Measurements from ENCODE around the gene IFITM1. TPM values are rescaled to one million over a fixed set of nuclear protein-coding genes. Genes with fewer than 3 reads are reported as not detected.

IFITM1 gene
- total and polyA plus RNA-seq, 2 donors (not counting 3 experiments of a cell fraction or from before 2014, with no cell fraction given), result 11.5 to 24.6 TPM

DNA sequence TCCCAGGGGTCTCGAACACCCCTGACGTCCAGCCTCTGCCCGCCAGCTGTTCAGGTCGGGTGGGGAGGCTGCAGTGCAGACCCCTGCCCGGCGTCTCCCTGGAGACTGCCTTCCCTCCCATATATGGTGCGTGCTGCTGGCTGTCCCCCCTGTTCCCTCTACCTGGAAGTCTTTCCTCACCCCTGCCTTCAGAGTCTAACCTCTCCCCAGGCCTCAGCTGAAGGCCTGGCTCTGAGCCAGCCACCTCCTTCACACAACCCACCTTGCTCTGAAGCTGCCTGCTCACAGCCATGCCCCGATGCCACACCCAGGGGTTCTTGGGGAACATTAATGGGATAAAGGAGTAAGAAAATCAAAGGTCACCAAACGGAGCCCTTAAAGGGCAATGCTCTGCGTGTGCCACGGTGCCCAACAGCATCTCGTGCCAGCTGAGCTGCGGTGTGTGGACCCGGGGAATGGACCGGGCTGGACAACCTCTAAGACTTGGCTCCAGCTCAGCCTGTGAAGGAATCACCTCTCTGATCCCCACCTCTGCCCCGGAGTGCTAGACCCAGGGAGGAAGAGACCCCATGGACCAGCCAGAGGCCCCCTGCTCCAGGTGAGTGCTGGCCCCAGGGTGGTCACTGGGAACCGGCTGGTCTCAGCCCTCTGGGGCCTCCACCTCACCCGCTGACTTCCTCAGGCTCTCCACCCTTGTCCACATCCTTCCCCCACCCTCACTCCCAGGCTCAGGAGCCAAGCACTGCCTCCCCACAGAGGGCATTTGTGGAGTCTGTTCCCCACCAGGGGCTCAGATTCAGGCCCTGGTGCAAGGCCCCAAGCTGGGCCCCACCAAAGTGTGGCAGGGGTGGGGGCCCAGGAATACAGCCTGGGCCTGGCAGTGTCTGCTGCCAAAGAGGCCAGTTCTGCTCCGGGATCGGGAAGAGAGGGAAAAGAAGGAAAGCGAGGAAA is 35.6 kb upstream of the IFITM1 start, which contains the start of gene NLRP6:
TSS of gene NLRP6 (plus strand) at position 407 of the 951 bp plus-strand sequence. CDS start at position 570, 163 bp downstream.
- BruUV-seq (replicated peaks), result no TSS peak
- H3K4me2 ChIP-seq (ENCODE audit: insufficient read depth, low read length), result no peak within 1 kb of the TSS
- H3K36me3 ChIP-seq (ENCODE audit: control insufficient read depth in 2 of 2, extremely low read depth in 1 of 2, insufficient read depth in 2 of 2, low read length in 2 of 2), result no peaks in the 10 kb centered on the region
- intact Hi-C loops (cut with micrococcal nuclease) (no loop called here), dilution Hi-C loops (cut with MboI; ENCODE audit: extremely low pct_ligation_motif_present, low sequenced_read_pairs) (no loop called here)
- H3K27me3 ChIP-seq (ENCODE audit: control insufficient read depth in 2 of 2, insufficient read depth in 2 of 2, low read length in 2 of 2), result peaks cover 48 to 68% of the 10 kb centered on the region in 2 experiments
- no peak within 1 kb of the TSS for H3K4me3 ChIP-seq (replicated peaks in 1 of 3; ENCODE audit: insufficient read depth in 1 of 3, low read depth in 1 of 3, low read length in 3 of 3)
- no peak for FAIRE-seq
- no peaks in the 10 kb centered on the region for H3K79me2 ChIP-seq (ENCODE audit: control insufficient read depth, insufficient read depth, low read length)
- TF ChIP-seq MYC (IDR thresholded peaks at IDR 0.05; ENCODE audit: low read depth, low read length) (no peak), GATA2 (IDR thresholded peaks at IDR 0.05; ENCODE audit: insufficient read depth, insufficient read length, low read depth, low read length) (no peak), FOS (IDR thresholded peaks at IDR 0.05; ENCODE audit: borderline replicate concordance, insufficient read depth, low read length) (no peak), JUN (IDR thresholded peaks at IDR 0.05; ENCODE audit: borderline replicate concordance, insufficient read depth, insufficient read length, low read depth) (no peak), EZH2 (IDR thresholded peaks at IDR 0.05; ENCODE audit: borderline replicate concordance, low read depth, low read length, severe bottlenecking) (no peak), POLR2AphosphoS5 (IDR thresholded peaks at IDR 0.05; ENCODE audit: insufficient read depth, low read depth, low read length) (no peak), POLR2A (IDR thresholded peaks at IDR 0.05; ENCODE audit: low read depth, low read length) (no peak)
- TF ChIP-seq, protein P1, sequence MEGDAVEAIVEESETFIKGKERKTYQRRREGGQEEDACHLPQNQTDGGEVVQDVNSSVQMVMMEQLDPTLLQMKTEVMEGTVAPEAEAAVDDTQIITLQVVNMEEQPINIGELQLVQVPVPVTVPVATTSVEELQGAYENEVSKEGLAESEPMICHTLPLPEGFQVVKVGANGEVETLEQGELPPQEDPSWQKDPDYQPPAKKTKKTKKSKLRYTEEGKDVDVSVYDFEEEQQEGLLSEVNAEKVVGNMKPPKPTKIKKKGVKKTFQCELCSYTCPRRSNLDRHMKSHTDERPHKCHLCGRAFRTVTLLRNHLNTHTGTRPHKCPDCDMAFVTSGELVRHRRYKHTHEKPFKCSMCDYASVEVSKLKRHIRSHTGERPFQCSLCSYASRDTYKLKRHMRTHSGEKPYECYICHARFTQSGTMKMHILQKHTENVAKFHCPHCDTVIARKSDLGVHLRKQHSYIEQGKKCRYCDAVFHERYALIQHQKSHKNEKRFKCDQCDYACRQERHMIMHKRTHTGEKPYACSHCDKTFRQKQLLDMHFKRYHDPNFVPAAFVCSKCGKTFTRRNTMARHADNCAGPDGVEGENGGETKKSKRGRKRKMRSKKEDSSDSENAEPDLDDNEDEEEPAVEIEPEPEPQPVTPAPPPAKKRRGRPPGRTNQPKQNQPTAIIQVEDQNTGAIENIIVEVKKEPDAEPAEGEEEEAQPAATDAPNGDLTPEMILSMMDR (IDR thresholded peaks at IDR 0.05; ENCODE audit: extremely low read depth in 1 of 2, insufficient read depth in 1 of 2, low read depth in 1 of 2, low read length in 2 of 2), result no peak
- TF ChIP-seq, protein P2, sequence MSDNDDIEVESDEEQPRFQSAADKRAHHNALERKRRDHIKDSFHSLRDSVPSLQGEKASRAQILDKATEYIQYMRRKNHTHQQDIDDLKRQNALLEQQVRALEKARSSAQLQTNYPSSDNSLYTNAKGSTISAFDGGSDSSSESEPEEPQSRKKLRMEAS (IDR thresholded peaks at IDR 0.05; ENCODE audit: insufficient read depth, insufficient read length), result no peak
- H2AFZ ChIP-seq (ENCODE audit: low read depth, low read length), result no peak within 1 kb of the TSS
- no peak within 1 kb of the TSS for H3K27ac ChIP-seq (ENCODE audit: insufficient read depth, low read depth, low read length)
- H3K9me1 ChIP-seq (replicated peaks; ENCODE audit: control insufficient read depth, extremely low read depth, insufficient read depth, low read length), result no peaks in the 10 kb centered on the region
- no peak within 1 kb of the TSS for H3K9ac ChIP-seq (replicated peaks; ENCODE audit: extremely low read depth, insufficient read depth, low read length)
- POLR2A ChIA-PET, result no interaction called here
- DNase-seq (ENCODE audit: low read depth, low spot score), result no peak
- no peaks in the 10 kb centered on the region for H4K20me1 ChIP-seq (replicated peaks; ENCODE audit: control insufficient read depth, extremely low read depth, insufficient read depth, low read length)
- CTCF ChIA-PET, result interaction anchor here (1.5 kb wide), 1 partner anchor 28 kb away, joined by 5 read pairs; no protein-coding TSS in a partner anchor
- no peaks in the 10 kb centered on the region for H3K4me1 ChIP-seq (ENCODE audit: control insufficient read depth, extremely low read depth, insufficient read depth, low read length)
- no peaks in the 10 kb centered on the region for H3K9me3 ChIP-seq (replicated peaks; ENCODE audit: control insufficient read depth, insufficient read depth, low read length)
